Endodermal cell (in vitro differentiated cells): ENCODE measurements around the gene PTPRT. TPM values are rescaled to one million over a fixed set of nuclear protein-coding genes. Genes with fewer than 3 reads are reported as not detected.

Experiments used
- DNase-seq: peaks from one replicate; pipeline ENCODE4 v3.0.0-alpha.2; 2017
- H3K27ac ChIP-seq: 2 replicates; pipeline ENCODE4 v1.5.1; 2013; ENCODE audit warnings: mild to moderate bottlenecking, low read depth, low read length, moderate library complexity
- H3K27me3 ChIP-seq: 2 replicates; pipeline ENCODE4 v1.6.1; 2013; ENCODE audit warnings: mild to moderate bottlenecking, low read length, moderate library complexity; ENCODE audit not compliant: insufficient read depth, control insufficient read depth, poor library complexity, severe bottlenecking
- H3K36me3 ChIP-seq: 2 replicates; pipeline ENCODE4 v1.7.0; 2013; ENCODE audit warnings: mild to moderate bottlenecking, low read length, moderate library complexity; ENCODE audit not compliant: control insufficient read depth, insufficient read depth
- H3K4me1 ChIP-seq: one replicate; pipeline ENCODE4 v1.7.0; 2013; ENCODE audit warnings: low read length; ENCODE audit not compliant: control insufficient read depth, insufficient read depth
- H3K4me3 ChIP-seq: 2 replicates; pipeline ENCODE4 v1.5.1; 2013; ENCODE audit warnings: mild to moderate bottlenecking, low read length, moderate library complexity
- H3K9ac ChIP-seq: 2 replicates; pipeline ENCODE4 v1.6.1; 2013; ENCODE audit warnings: mild to moderate bottlenecking, low read length, moderate library complexity; ENCODE audit not compliant: poor library complexity, severe bottlenecking; ENCODE audit errors: extremely low read depth
- H3K9me3 ChIP-seq: 2 replicates; pipeline ENCODE4 v1.6.1; 2013; ENCODE audit warnings: mild to moderate bottlenecking, low read length, moderate library complexity; ENCODE audit not compliant: control insufficient read depth
- H3K27ac Mint-ChIP-seq: 2 replicates; pipeline ENCODE4 v1.8.0; 2020; ENCODE audit warnings: mixed read lengths
- H3K27me3 Mint-ChIP-seq: 2 replicates; pipeline ENCODE4 v1.8.0; 2021; ENCODE audit warnings: mild to moderate bottlenecking, mixed read lengths; ENCODE audit not compliant: insufficient read depth
- H3K36me3 Mint-ChIP-seq: 2 replicates; pipeline ENCODE4 v1.8.0; 2020; ENCODE audit warnings: low read depth, mixed read lengths
- H3K4me1 Mint-ChIP-seq: 2 replicates; pipeline ENCODE4 v1.8.0; 2020; ENCODE audit warnings: mixed read lengths
- H3K4me3 Mint-ChIP-seq: 2 replicates; pipeline ENCODE4 v1.8.0; 2020; ENCODE audit warnings: mild to moderate bottlenecking, moderate library complexity, mixed read lengths
- H3K9me3 Mint-ChIP-seq: 2 replicates; pipeline ENCODE4 v1.8.0; 2020; ENCODE audit warnings: mild to moderate bottlenecking, mixed read lengths
- CTCF ChIP-seq: fragments of 200-600 bp; sonication (generic); conservative IDR thresholded peaks from 2 replicates; pipeline ENCODE4 v1.5.0; 2021; ENCODE audit warnings: antibody characterized with exemption, mild to moderate bottlenecking
- WGBS, 2 experiments: methylation state at CpG; one replicate each; pipeline versions ENCODE4 v1.1.5 to v1.1.7; 2013; ENCODE audit warnings: missing lambda C conversion rate in 2 of 2, mixed read lengths in 1 of 2; ENCODE audit not compliant: insufficient coverage in 1 of 2, insufficient read length in 1 of 2; 5-methylcytosine and 5-hydroxymethylcytosine counted together
- total RNA-seq, 2 donors: library from RNA; stranded (reverse); fragmentation: NEBNext Ultra II Directional in 1 of 2; extraction: Animal tissue kit (Norgen Biotek cat#: 25700) in 1 of 2; gene quantifications; 2 replicates in 1 of 2; 3 replicates in 1 of 2; pipeline ENCODE4 v1.2.1, GENCODE V29; 2021

Gene PTPRT
- total RNA-seq, 2 donors from 2014 or later, result 2.3 to 2.7 TPM

GRCh38 chr20:42714298-42715141, 475.2 kb downstream of the PTPRT start:
- TF ChIP-seq CTCF, result no peak
- 86 to 93% methylated on average over 3 to 5 of the region's 5 CpGs for WGBS, 2 experiments
- peaks cover 35% of the 10 kb centered on the region for H3K9me3 Mint-ChIP-seq

DNA sequence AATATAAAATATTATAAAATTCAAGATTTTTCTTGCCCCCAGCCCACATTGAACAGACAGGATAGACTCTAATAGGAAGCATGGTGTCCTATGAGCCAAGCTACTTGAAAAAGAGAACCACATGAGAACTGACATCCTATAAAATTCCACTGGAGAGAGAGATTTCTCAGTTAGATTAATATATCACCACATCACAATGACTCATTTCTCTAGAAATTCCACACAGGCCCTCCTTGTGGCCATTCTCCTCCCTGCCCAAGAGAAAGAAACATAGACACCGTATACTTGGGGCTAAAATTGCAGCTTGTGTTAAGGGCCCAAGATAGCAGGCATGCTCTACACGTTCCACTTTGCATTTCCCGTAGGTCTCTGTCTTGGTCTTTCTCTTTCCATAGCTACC, 481.4 kb downstream of the PTPRT start:
- TF ChIP-seq CTCF, result no peak
- Mint-ChIP-seq H3K27ac (no peak overlapping the region), H3K27me3 (peaks cover 2% of the 10 kb centered on the region), H3K36me3 (no peaks in the 10 kb centered on the region), H3K9me3 (peaks cover 43% of the 10 kb centered on the region), H3K4me3 (no peak overlapping the region), H3K4me1 (no peaks in the 10 kb centered on the region)
- no peak for DNase-seq
- Histone ChIP-seq H3K9me3 (peaks cover 49% of the 10 kb centered on the region), H3K4me3 (no peak overlapping the region), H3K4me1 (no peaks in the 10 kb centered on the region), H3K27ac (no peak overlapping the region), H3K9ac (no peak overlapping the region), H3K27me3 (no peaks in the 10 kb centered on the region), H3K36me3 (no peaks in the 10 kb centered on the region)
- WGBS, 2 experiments, result 83 to 93% methylated on average over 2 to 3 of the region's 3 CpGs

More at GRCh38 chr20:42714298-42715141, 475.2 kb downstream of the PTPRT start:
- Mint-ChIP-seq H3K36me3 (no peaks in the 10 kb centered on the region), H3K4me1 (no peaks in the 10 kb centered on the region), H3K27me3 (peaks cover 2% of the 10 kb centered on the region), H3K27ac (no peak overlapping the region), H3K4me3 (no peak overlapping the region)
- no peaks in the 10 kb centered on the region for H3K4me1 ChIP-seq
- H3K9ac ChIP-seq, result no peak overlapping the region
- H3K27me3 ChIP-seq, result no peaks in the 10 kb centered on the region
- H3K27ac ChIP-seq, result no peak overlapping the region
- no peaks in the 10 kb centered on the region for H3K36me3 ChIP-seq
- no peak for DNase-seq
- H3K9me3 ChIP-seq, result peaks cover 52% of the 10 kb centered on the region
- no peak overlapping the region for H3K4me3 ChIP-seq

- Histone ChIP-seq H3K36me3 (no peaks in the 10 kb centered on the region), H3K4me3 (no peak overlapping the region), H3K4me1 (no peaks in the 10 kb centered on the region), H3K27ac (no peak overlapping the region), H3K9ac (no peak overlapping the region), H3K27me3 (no peaks in the 10 kb centered on the region), H3K9me3 (peaks cover 40% of the 10 kb centered on the region)
- WGBS, 2 experiments, result 81 to 100% methylated on average over 1 of the region's 1 CpG
- no peak for TF ChIP-seq CTCF
- Mint-ChIP-seq H3K36me3 (no peaks in the 10 kb centered on the region), H3K4me1 (no peaks in the 10 kb centered on the region), H3K27ac (no peak overlapping the region), H3K27me3 (peaks cover 7% of the 10 kb centered on the region), H3K4me3 (no peak overlapping the region), H3K9me3 (peaks cover 46% of the 10 kb centered on the region)
- no peak for DNase-seq
These were observed 482.9 kb downstream of the PTPRT start for GRCh38 chr20:42706759-42707158.
